HG02571 (cell line): Measurements from ENCODE around the gene EXOC3L1.

ENCODE experiments used
- ATAC-seq: cut with Tn5 transposase; IDR thresholded peaks from one replicate; pipeline ENCODE4 v1.9.1; 2021; ENCODE audit warnings: mild to moderate bottlenecking, moderate library complexity; ENCODE audit not compliant: unreplicated experiment

EXOC3L1 gene

DNA sequence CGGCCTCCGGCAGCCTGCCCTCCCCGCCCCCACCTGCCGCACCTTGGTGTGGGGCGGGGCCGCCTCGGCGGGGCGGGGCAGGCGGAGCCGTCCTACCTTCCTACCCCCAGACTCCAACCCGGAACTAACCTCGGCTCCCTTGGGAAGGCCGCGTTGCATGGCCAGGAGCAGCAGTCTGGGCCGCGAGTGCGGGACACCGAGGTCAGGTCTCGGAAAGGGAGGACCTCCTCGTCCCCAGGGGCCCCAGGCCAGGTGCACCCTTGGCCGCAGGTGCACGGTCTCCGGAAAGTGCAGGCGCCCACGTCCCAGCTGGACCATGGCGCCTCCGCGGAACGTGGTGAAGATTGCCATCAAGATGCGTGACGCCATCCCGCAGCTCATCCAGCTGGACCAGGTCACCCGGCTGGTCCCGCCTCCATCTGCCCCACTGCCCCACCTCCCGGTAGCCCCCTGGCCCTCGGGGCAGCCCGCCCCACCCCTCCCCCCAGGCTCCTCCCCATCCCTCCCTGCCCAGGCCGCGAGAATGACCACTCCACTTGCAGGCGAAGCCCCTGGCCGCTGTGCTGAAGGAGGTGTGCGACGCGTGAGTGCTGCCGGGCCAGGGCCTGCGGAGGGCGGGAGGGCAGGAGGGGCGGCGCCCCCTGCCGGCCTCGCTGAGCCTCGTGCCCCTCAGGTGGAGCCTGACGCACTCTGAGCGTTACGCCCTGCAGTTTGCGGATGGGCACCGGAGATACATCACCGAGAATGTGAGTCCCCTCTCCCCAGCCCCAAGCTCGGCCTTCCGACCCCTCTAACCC, 9.3 kb upstream of the EXOC3L1 start, which contains the start of gene ELMO3:
ELMO3 (plus strand) TSS at position 121 of the 797 bp plus-strand sequence; CDS start at position 317, 196 bp downstream.
- ATAC-seq = no peak

DNA sequence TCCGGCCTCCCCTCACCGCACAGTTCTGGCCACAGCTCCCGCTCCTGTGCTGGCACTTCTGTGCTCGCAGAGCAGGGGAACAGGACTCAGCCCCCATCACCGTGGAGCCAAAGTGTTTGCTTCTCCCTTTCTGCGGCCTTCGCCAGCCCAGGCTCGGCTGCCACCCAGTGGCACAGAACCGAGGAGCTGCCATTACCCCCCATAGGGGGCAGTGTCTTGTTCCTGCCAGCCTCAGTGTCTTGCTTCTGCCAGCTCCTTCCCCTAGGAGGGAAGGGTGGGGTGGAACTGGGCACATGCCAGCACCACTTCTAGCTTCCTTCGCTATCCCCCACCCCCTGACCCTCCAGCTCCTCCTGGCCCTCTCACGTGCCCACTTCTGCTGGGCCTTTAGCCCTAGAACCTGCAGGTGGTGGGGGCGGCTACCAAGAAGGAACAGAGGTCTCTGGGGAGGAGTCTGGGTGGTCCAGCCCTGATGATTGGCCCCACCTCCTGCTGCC, 8.3 kb upstream of the EXOC3L1 start:
- ATAC-seq = no peak

DNA sequence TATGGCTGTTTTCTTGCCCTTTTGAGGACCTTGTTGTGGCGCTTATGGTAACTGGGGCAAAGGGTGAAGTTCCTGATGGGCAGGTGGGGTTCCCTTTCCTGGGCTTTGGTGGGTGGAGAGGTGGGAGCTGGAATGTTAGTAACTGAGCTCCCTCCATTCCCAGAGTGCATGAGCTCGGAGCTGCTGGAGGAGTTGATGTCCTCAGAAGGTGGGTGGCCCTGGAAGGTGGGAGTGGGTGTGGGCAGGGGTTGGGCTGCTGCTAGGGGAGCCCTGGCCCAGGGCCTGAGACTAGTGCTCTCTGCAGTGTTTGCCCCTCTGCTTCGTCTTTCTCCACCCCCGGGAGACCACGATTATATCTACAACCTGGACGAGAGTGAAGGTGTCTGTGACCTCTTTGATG, 7.8 kb upstream of the EXOC3L1 start:
- no peak for ATAC-seq

DNA sequence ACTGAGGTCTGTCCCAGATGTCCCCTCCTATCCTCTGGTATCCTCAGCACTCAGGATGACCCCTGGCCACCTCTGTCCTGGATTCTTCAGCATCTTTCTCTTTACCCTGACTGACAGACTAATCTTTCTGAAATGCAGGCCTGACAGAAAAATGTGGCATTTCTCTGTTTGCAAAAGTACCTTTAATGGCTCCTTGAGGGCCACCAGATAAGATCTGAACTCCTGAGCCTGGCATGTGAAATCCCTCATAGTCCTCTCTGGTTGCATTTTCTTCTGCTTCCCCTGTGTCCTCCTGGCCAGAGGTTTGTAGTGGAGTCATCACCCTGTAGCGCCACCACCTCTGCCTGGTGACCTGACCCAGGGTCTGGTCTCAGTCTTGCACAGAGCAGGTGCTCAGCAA, 6.9 kb upstream of the EXOC3L1 start:
- ATAC-seq = no peak

DNA sequence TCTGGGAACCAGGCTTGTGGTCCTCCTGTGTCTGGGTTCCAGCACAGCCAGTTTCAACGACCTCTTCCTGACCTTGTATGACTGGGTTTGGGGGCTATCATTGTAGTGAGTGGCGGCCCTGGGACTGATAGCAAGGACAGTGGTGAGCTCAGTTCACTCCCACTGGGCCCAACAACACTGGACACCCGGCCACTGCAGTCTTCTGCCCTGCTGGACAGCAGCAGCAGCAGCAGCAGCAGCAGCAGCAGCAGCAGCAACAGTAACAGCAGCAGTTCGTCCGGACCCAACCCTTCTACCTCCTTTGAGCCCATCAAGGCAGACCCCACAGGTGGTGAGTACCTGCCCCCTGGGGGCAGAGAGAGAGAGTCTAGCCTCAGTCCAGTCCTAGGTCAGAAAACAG, 5.7 kb upstream of the EXOC3L1 start:
- ATAC-seq = no peak

DNA sequence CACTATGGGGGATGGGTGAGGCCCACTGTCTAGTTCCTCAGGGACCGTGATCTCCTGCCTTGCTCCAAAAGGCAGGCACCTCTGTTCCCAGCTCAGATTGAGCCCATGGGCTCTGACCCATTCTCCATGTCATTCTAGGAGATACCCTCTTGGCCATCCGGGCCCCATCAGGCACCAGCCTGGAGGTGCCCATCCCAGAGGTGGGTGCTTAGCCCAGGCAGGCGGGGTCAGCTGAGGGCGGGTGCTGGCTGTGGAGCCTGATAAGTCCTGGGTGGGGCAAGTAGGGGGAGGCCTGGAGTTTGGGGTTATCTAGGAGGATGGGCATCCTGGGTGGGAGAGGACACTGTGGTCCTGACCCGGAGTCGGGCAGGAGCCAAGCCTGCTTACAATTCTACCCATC, 4.3 kb upstream of the EXOC3L1 start:
- no peak for ATAC-seq

DNA sequence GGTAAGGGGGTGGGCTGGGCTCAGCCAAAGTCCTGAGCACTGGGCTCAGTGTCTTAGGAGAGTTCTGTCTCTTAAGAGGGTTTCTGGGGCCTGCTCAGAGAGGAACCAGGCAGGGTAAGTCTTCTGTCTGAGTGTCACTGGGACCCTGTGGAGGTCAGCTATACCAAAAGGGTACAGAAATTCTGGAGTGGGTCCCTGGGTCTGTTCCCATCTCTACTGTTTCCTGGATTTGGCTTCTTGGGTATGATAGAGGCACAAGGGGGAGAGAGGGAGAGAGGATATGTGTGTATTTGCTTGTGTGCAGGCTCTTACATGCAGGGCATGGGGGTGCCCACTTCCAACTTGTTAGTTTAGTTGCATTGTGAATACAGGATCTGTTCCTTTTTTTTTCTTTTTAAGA, 3.6 kb upstream of the EXOC3L1 start:
- no peak for ATAC-seq

DNA sequence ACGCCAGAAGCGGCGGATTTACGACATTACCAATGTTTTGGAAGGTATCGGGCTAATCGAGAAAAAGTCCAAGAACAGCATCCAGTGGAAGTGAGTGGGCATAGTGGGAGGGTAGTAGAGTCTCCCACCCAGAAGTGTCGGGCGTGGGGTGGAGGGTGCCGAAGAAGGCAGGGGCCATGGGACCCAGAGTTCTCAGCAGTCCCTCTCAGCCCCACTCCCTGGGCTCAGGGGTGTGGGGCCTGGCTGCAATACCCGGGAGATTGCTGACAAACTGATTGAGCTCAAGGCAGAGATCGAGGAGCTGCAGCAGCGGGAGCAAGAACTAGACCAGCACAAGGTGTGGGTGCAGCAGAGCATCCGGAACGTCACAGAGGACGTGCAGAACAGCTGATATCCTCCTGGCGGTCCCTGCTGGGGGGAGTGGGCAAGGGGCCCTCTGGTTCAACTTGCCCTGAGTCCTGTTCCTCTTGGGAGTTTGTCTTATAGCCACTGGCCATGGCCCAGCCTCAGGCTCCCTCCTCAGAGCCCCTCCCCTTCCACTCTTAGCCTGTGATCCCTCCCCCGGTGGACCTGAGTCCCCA, 2.9 kb upstream of the EXOC3L1 start:
- ATAC-seq = no peak

DNA sequence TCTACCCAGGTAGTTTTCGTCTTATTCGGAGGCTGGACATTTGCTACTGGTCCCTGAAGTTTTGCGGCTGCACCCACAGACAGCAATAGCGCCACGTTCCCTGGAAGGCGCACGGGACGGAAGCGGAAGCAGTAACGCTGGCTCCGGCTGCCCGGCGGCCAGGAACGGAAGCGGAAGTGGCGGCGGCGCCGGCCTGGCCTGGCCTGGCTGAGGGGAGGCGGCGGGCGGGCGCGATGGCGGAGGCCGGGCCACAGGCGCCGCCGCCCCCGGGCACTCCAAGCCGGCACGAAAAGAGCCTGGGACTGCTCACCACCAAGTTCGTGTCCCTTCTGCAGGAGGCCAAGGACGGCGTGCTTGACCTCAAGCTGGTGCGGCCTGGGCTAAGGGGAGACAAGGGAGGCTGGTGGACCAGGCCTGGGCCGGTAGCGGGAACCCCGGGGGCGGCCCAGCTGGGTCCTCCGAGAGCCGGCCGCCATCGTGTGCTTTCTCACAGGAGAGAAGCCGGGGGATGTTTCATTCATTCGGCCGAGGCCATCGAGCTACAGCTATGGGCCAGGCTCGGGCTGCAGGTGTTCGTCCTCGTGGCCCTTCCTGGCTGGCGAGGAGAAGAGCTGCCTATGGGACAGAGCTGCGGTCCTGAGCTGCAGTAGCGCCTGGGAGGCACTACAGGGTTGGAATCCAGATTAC, 2.2 kb upstream of the EXOC3L1 start, which contains the start of gene E2F4:
E2F4 (plus strand) TSS at position 161 of the 687 bp plus-strand sequence; CDS start at position 234, 73 bp downstream.
- ATAC-seq = peak; percentile 81

DNA sequence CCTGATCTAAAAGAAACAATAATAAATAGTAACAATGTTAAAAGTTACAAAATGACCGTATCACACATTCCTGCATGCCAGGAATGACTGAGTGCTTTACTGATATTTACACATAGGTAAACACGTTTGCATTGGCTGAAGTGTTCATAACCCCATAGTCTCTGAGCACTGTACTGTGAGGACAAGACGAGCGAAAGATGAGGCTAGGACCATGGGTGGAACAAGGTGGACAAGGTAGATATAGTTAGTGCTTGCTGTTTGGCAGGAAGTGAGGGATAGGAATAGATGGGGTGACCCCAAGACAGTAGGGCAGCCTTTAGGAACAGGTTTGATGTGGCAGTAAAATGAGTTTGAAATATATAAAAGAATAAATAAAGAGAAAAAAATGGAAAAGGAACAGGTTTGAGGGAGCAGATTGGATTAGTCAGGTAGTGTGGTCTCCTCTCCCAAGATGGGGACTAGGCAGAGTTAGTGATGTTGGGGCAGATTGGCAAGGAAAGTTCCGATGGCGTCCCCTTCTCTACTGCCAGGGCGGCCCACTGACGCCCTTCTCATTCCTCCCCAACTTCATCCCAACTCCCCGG, 1.6 kb upstream of the EXOC3L1 start:
- ATAC-seq = no peak

DNA sequence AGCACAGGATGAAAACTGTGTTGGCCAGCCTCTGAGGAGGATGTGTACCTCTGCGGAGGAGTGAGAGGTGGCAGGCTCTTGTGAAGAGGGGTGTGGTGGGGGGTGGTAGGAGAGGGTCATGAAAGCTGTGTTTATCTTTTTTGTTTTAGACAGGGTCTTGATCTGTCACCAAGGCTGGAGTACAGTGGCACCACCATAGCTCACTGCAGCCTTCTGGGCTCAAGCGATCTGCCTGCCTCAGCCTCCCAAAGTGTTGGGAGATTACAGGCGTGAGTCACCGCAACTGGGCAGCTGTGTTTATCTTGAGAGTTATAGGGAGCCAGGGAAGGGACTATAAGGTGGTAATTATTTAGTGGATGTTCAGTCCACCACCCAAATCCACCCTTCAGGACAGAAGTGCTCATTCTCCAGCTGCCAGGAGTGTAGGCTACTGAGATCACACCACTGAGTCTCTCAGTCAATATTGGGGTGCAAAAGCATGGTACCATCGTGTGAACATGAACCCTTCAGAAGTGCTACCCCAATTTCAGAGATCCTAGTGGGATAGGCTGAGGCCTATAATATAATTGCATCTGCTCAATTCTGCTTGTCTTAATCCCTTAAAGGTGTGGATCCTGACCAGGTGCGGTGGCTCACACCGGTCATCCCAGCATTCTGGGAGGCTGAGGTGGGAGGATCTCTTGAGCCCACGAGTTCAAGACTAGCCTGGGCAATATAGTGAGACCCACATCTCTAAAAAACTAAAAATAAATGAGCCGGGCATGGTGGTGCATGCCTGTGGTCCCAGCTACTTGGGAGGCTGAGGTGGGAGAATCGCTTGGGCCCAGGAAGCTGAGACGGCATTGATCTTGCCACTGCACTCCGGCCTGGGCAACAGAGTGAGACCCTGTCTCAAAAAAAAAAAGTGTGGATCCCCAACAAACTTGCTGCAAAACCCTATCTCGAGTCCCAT, 788 bp upstream of the EXOC3L1 start:
- ATAC-seq = no peak

DNA sequence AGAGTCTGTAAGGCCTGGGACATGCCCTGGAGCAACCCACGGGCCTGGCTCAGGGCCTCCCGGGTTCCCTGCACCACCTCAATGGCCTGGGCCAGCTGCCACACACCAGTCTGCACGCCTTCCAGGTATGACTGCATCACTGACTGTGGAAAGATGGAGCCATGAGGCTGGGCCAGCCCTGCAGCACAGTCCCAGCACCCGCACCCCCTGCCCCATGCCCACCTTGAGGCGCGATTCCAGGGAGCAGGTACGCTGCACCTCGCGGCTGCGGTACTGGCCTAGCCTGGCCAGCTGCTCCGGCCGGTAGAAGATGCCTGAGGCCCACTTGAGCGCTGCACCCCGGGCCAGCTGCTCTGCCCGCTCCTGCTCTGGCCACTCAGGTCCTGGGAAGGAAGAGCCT, 1.1 kb downstream of the EXOC3L1 start:
- no peak for ATAC-seq

DNA sequence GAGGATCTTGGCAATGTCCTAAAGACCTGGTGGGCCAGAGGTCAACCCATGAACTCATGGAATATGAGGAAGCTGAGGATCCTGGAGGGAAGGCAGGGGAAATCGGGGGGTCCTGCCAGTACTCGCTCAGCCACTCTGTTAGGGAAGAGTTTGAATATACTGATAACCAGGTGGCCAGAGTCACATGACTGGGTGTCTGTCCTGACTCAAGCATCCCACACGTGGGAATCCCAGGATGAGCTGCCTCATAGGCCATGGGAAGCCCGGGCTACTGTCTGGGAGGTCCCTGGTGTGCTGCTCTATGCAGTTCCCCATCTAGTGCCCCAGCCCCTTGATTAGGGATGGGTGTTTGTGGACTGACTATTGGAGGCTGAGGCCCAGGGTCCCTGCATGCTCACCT, 1.6 kb downstream of the EXOC3L1 start:
- no peak for ATAC-seq

DNA sequence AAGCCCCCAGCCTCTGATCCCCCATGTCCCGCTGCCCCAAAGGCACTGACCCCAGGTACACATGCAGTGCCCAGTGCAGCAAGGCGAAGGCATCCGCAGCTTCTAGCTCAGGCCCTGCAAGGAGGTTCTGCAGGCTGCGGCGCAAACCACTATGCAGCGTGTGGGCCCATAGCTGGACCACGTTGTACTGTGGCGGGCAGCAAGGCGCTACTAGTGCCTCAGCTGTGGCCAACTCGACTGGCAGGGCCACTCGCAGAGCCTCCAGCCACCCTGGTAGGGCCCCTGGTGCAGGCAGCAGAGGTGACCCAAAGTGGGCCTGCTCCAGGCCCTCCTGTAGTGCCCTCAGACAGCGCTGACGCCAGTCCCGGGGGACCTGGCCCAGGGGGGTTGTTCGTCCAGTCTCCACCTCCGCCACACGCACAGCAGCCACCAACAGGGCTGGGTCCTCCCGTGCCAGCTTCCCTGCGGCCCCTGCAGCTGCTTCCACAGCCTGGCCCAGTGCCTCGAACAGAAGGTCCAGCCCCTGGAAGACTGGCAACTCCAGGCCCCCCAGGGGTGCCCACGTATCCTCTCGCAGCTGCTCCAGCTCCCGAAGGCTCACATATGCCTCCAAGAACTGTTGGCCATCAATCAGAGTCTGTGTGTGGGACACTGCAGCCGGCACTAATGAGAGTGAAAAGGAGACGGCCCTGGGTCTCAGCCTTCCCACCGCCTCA, 2.6 kb downstream of the EXOC3L1 start:
- ATAC-seq = no peak

DNA sequence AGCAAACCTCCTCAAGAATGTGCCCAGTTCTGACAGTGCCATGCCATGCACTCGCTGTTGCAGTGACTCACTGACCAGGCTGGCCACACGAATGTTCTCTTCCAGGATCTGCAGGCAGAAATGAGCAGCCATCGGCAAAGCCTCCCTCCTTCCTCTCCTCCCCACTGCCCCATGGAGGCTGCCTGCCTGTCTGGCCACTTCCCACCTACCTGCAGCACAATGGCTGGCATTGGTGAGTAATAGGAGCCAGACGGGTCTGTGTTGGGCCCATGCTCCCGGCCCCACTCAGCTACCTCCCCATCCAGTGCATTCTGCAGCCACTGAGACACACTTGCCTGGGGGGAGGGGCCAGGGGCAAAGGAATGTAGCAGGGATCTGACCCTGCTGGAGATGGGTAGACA, 3.4 kb downstream of the EXOC3L1 start:
- no peak for ATAC-seq

DNA sequence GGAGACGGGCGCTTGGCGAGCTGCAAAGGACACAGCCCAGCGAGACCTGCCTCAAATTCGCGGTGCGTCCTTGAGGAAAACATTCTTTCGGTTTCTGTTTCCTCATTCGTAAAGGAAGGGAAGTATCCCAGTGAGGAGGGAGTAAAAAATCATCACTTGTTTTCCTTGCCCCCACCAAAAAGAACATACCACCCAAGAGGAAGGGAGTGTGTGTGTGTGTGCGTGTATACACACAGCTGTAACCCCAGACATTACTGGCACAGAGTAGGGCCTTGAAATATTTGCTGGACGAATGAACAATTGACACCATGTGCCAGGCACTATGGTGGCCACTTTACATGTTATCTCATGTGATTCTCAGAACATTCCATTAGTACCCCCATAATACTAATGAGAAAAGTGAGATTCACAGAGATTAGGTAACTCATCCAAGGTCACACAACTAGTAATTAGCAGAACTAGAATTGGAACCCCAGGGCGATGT, 4.2 kb downstream of the EXOC3L1 start:
- ATAC-seq = no peak

DNA sequence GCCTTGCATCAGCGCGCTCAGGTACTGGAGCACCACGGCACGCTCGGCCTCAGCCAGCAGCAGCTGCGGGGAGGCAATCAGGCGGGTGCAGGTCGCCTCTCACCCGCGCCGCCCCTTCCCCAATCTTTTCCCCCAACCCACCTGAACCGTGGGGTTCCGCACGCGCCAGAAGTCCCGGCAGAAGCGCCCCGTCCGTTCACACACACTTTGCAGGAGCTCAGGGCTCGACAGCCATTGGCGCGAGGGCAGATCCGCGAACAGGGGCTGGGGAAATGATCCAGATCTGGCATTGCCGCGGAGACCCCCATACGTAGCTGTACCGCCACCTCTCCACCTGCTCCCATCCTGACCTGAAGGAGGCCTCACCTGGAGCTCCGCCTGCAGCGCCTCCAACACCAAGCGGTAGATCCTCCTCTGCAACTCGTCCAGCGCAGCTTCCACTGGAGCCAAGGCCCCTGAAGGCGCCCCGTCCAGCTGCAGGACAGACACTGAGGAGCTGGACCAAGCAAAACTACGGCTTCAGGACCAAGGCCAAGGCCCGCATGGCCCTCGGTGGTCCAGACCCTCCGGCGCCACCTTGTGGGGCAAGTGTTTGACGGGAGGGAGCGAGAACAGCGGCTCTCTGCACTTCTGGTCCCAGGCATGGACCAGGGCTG, 4.8 kb downstream of the EXOC3L1 start:
- ATAC-seq = no peak

DNA sequence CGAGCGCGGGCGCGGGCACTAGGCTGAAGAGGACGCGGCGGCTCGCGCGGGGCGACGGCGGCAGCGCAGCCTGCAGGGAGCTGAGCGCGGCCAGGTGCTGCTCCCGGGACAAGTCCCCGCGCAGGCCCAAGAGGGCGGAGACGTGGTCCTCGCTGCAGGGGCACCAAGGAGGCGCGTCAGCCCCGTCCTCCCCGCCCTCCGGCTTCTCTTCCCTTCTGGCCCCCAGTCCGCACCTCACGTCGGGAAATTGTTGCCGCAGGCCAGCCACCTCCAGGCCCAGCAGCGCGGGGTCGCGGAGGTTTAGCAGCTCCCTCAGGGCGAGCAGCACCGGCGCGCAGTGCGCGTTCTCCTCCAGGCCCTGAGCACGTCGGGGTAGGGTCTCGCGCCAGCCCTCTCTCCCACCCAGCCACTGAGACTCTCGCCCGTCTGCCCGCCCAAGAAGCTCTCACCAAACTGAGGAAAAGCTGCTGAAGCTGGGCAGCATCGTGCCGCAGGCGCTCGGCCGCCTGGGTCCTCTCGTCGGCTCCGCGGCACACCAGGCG, 5.4 kb downstream of the EXOC3L1 start:
- ATAC-seq = no peak
